Endodermal cell (in vitro differentiated cells): Measurements from ENCODE around the gene S100P. TPM values are rescaled to one million over a fixed set of nuclear protein-coding genes. Genes with fewer than 3 reads are reported as not detected.

ENCODE experiments used
- DNase-seq: peaks from one replicate; pipeline ENCODE4 v3.0.0-alpha.2; 2017
- H3K27ac ChIP-seq: 2 replicates; pipeline ENCODE4 v1.5.1; 2013; ENCODE audit warnings: mild to moderate bottlenecking, low read depth, low read length, moderate library complexity
- H3K27me3 ChIP-seq: 2 replicates; pipeline ENCODE4 v1.6.1; 2013; ENCODE audit warnings: mild to moderate bottlenecking, low read length, moderate library complexity; ENCODE audit not compliant: insufficient read depth, control insufficient read depth, poor library complexity, severe bottlenecking
- H3K36me3 ChIP-seq: 2 replicates; pipeline ENCODE4 v1.7.0; 2013; ENCODE audit warnings: mild to moderate bottlenecking, low read length, moderate library complexity; ENCODE audit not compliant: control insufficient read depth, insufficient read depth
- H3K4me1 ChIP-seq: one replicate; pipeline ENCODE4 v1.7.0; 2013; ENCODE audit warnings: low read length; ENCODE audit not compliant: control insufficient read depth, insufficient read depth
- H3K4me3 ChIP-seq: 2 replicates; pipeline ENCODE4 v1.5.1; 2013; ENCODE audit warnings: mild to moderate bottlenecking, low read length, moderate library complexity
- H3K9ac ChIP-seq: 2 replicates; pipeline ENCODE4 v1.6.1; 2013; ENCODE audit warnings: mild to moderate bottlenecking, low read length, moderate library complexity; ENCODE audit not compliant: poor library complexity, severe bottlenecking; ENCODE audit errors: extremely low read depth
- H3K9me3 ChIP-seq: 2 replicates; pipeline ENCODE4 v1.6.1; 2013; ENCODE audit warnings: mild to moderate bottlenecking, low read length, moderate library complexity; ENCODE audit not compliant: control insufficient read depth
- H3K27ac Mint-ChIP-seq: 2 replicates; pipeline ENCODE4 v1.8.0; 2020; ENCODE audit warnings: mixed read lengths
- H3K27me3 Mint-ChIP-seq: 2 replicates; pipeline ENCODE4 v1.8.0; 2021; ENCODE audit warnings: mild to moderate bottlenecking, mixed read lengths; ENCODE audit not compliant: insufficient read depth
- H3K36me3 Mint-ChIP-seq: 2 replicates; pipeline ENCODE4 v1.8.0; 2020; ENCODE audit warnings: low read depth, mixed read lengths
- H3K4me1 Mint-ChIP-seq: 2 replicates; pipeline ENCODE4 v1.8.0; 2020; ENCODE audit warnings: mixed read lengths
- H3K4me3 Mint-ChIP-seq: 2 replicates; pipeline ENCODE4 v1.8.0; 2020; ENCODE audit warnings: mild to moderate bottlenecking, moderate library complexity, mixed read lengths
- H3K9me3 Mint-ChIP-seq: 2 replicates; pipeline ENCODE4 v1.8.0; 2020; ENCODE audit warnings: mild to moderate bottlenecking, mixed read lengths
- WGBS, 2 experiments: methylation state at CpG; one replicate each; pipeline versions ENCODE4 v1.1.5 to v1.1.7; 2013; ENCODE audit warnings: missing lambda C conversion rate in 2 of 2, mixed read lengths in 1 of 2; ENCODE audit not compliant: insufficient coverage in 1 of 2, insufficient read length in 1 of 2; 5-methylcytosine and 5-hydroxymethylcytosine counted together
- total RNA-seq, 2 donors: library from RNA; stranded (reverse); fragmentation: NEBNext Ultra II Directional in 1 of 2; extraction: Animal tissue kit (Norgen Biotek cat#: 25700) in 1 of 2; gene quantifications; 2 replicates in 1 of 2; 3 replicates in 1 of 2; pipeline ENCODE4 v1.2.1, GENCODE V29; 2021
- TF ChIP-seq, protein P1 (sequence below): fragments of 200-600 bp; sonication (generic); conservative IDR thresholded peaks from 2 replicates; pipeline ENCODE4 v1.5.0; 2021; ENCODE audit warnings: antibody characterized with exemption, mild to moderate bottlenecking

The S100P gene
- total RNA-seq, 2 donors from 2014 or later: not detected

GRCh38 chr4:6714954-6715353 is 21.3 kb downstream of the S100P start:
- 71 to 79% methylated on average over 1 of the region's 1 CpG for WGBS, 2 experiments

GRCh38 chr4:6715704-6716017 is 22.0 kb downstream of the S100P start:
- Mint-ChIP-seq H3K27me3 (peaks cover 46% of the 10 kb centered on the region), H3K9me3 (peaks cover 3% of the 10 kb centered on the region), H3K36me3 (no peaks in the 10 kb centered on the region), H3K4me3 (peak overlapping the region; percentile 82), H3K4me1 (peaks cover 6% of the 10 kb centered on the region), H3K27ac (peak overlapping the region; percentile 87)
- Histone ChIP-seq H3K27ac (peak overlapping the region; percentile 39), H3K36me3 (no peaks in the 10 kb centered on the region), H3K27me3 (peaks cover 28% of the 10 kb centered on the region), H3K4me1 (no peaks in the 10 kb centered on the region), H3K9ac (no peak overlapping the region), H3K4me3 (peak overlapping the region; percentile 92), H3K9me3 (no peaks in the 10 kb centered on the region)
- TF ChIP-seq, protein P1, sequence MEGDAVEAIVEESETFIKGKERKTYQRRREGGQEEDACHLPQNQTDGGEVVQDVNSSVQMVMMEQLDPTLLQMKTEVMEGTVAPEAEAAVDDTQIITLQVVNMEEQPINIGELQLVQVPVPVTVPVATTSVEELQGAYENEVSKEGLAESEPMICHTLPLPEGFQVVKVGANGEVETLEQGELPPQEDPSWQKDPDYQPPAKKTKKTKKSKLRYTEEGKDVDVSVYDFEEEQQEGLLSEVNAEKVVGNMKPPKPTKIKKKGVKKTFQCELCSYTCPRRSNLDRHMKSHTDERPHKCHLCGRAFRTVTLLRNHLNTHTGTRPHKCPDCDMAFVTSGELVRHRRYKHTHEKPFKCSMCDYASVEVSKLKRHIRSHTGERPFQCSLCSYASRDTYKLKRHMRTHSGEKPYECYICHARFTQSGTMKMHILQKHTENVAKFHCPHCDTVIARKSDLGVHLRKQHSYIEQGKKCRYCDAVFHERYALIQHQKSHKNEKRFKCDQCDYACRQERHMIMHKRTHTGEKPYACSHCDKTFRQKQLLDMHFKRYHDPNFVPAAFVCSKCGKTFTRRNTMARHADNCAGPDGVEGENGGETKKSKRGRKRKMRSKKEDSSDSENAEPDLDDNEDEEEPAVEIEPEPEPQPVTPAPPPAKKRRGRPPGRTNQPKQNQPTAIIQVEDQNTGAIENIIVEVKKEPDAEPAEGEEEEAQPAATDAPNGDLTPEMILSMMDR: no peak
- no peak for DNase-seq
- 2 to 25% methylated on average over 5 to 9 of the region's 9 CpGs for WGBS, 2 experiments

More at GRCh38 chr4:6714954-6715353, 21.3 kb downstream of the S100P start:
- TF ChIP-seq, protein P1: no peak
- Histone ChIP-seq H3K27me3 (peaks cover 28% of the 10 kb centered on the region), H3K27ac (no peak overlapping the region), H3K9ac (no peak overlapping the region), H3K36me3 (no peaks in the 10 kb centered on the region), H3K4me3 (peak overlapping the region; percentile 92), H3K9me3 (no peaks in the 10 kb centered on the region), H3K4me1 (no peaks in the 10 kb centered on the region)
- H3K36me3 Mint-ChIP-seq: no peaks in the 10 kb centered on the region
- H3K27ac Mint-ChIP-seq: no peak overlapping the region
- peaks cover 6% of the 10 kb centered on the region for H3K4me1 Mint-ChIP-seq
- DNase-seq: no peak
- H3K27me3 Mint-ChIP-seq: peaks cover 47% of the 10 kb centered on the region
- peak overlapping the region; percentile 82 for H3K4me3 Mint-ChIP-seq
- peaks cover 3% of the 10 kb centered on the region for H3K9me3 Mint-ChIP-seq

- WGBS, 2 experiments: 1 to 2% methylated on average over 20 to 109 of the region's 109 CpGs
- Histone ChIP-seq H3K9ac (peak within 1 kb of the TSS; percentile 78), H3K36me3 (no peaks in the 10 kb centered on the region), H3K9me3 (no peaks in the 10 kb centered on the region), H3K27ac (peak within 1 kb of the TSS; percentile 39), H3K27me3 (peaks cover 28% of the 10 kb centered on the region), H3K4me3 (peak within 1 kb of the TSS; percentile 92), H3K4me1 (no peaks in the 10 kb centered on the region)
- TF ChIP-seq, protein P1: peak; percentile 31
- H3K27ac Mint-ChIP-seq: peak within 1 kb of the TSS; percentile 87
- H3K27me3 Mint-ChIP-seq: peaks cover 40% of the 10 kb centered on the region
- no peaks in the 10 kb centered on the region for H3K36me3 Mint-ChIP-seq
- peaks cover 3% of the 10 kb centered on the region for H3K9me3 Mint-ChIP-seq
- peak within 1 kb of the TSS; percentile 82 for H3K4me3 Mint-ChIP-seq
- DNase-seq: peak; percentile 93
- H3K4me1 Mint-ChIP-seq: peaks cover 6% of the 10 kb centered on the region
Measured at GRCh38 chr4:6716018-6716911, 22.6 kb downstream of the S100P start, which contains the start of gene BLOC1S4. Gene BLOC1S4 (plus strand): TSS chr4:6716174. CDS start chr4:6716210, 36 bp downstream.
